ELR (cell line): Measurements from ENCODE around the gene LCMT1.

Source experiments
- DNase-seq: peaks from one replicate; pipeline ENCODE4 v3.0.0-alpha.2; 2015; ENCODE audit warnings: low read depth

LCMT1 gene

GRCh38 chr16:25199457-25199856 is 87.9 kb downstream of the LCMT1 start:
- DNase-seq: no peak

GRCh38 chr16:25210758-25211157 is 99.2 kb downstream of the LCMT1 start:
- DNase-seq: peak; percentile 91

GRCh38 chr16:25212636-25213035 is 101.1 kb downstream of the LCMT1 start:
- no peak for DNase-seq

GRCh38 chr16:25213709-25214397 is 102.3 kb downstream of the LCMT1 start:
- no peak for DNase-seq

GRCh38 chr16:25217112-25217511 is 105.6 kb downstream of the LCMT1 start:
- no peak for DNase-seq

- DNase-seq: no peak
These were observed 106.4 kb downstream of the LCMT1 start for GRCh38 chr16:25217921-25218320.

GRCh38 chr16:25219070-25219737 is 107.7 kb downstream of the LCMT1 start:
- no peak for DNase-seq

GRCh38 chr16:25222959-25223358 is 111.4 kb downstream of the LCMT1 start:
- DNase-seq: no peak

- DNase-seq: no peak
These were observed 112.4 kb downstream of the LCMT1 start for GRCh38 chr16:25223964-25224363.

GRCh38 chr16:25224731-25225319 is 113.3 kb downstream of the LCMT1 start:
- DNase-seq: no peak
